G401 (cell line): Measurements from ENCODE around the gene CSNK1D. TPM values are rescaled to one million over a fixed set of nuclear protein-coding genes. Genes with fewer than 3 reads are reported as not detected.

Source experiments
- DNase-seq: peaks from one replicate; pipeline ENCODE4 v3.0.0-alpha.2; 2015; ENCODE audit warnings: low spot score
- in situ Hi-C: cut with HindIII; loops from 2 replicates; pipeline ENCODE4 v1.10.0; 2016; ENCODE audit warnings: low sequenced_read_pairs, mixed read lengths
- total RNA-seq: library from RNA; depleted of rRNA; stranded (reverse); fragments of >200 nt; shearing (Covaris generic); gene quantifications from 2 replicates; pipeline ENCODE4 v1.2.3, GENCODE V29; 2014

CSNK1D gene
- total RNA-seq, 1 experiment from 2014 or later = 87.7 TPM

- no peak for DNase-seq
- in situ Hi-C loops = no loop called here
Observed at GRCh38 chr17:82313195-82314011, 39.9 kb upstream of the CSNK1D start.

GRCh38 chr17:82311971-82312370 is 38.5 kb upstream of the CSNK1D start:
- in situ Hi-C loops = no loop called here
- DNase-seq = no peak

GRCh38 chr17:82310877-82311276 is 37.4 kb upstream of the CSNK1D start:
- in situ Hi-C loops = no loop called here
- DNase-seq = no peak

- DNase-seq = no peak
- in situ Hi-C loops = no loop called here
Observed at GRCh38 chr17:82309656-82310570, 36.4 kb upstream of the CSNK1D start.

GRCh38 chr17:82305727-82306300 is 32.3 kb upstream of the CSNK1D start:
- DNase-seq = no peak
- in situ Hi-C loops = no loop called here

GRCh38 chr17:82304826-82305726 is 31.6 kb upstream of the CSNK1D start:
- in situ Hi-C loops = no loop called here
- no peak for DNase-seq

GRCh38 chr17:82303944-82304808 is 30.7 kb upstream of the CSNK1D start:
- no peak for DNase-seq
- in situ Hi-C loops = no loop called here

GRCh38 chr17:82302991-82303943 is 29.8 kb upstream of the CSNK1D start:
- no peak for DNase-seq
- in situ Hi-C loops = no loop called here

GRCh38 chr17:82302568-82302963 is 29.1 kb upstream of the CSNK1D start:
- in situ Hi-C loops = no loop called here
- no peak for DNase-seq

- in situ Hi-C loops = no loop called here
- no peak for DNase-seq
Observed at GRCh38 chr17:82301916-82302567, 28.5 kb upstream of the CSNK1D start.

GRCh38 chr17:82301300-82301915 is 27.9 kb upstream of the CSNK1D start:
- DNase-seq = no peak
- in situ Hi-C loops = no loop called here

- peak; percentile 29 for DNase-seq
- in situ Hi-C loops = no loop called here
Observed at GRCh38 chr17:82300707-82301270, 27.3 kb upstream of the CSNK1D start.

GRCh38 chr17:82300228-82300627 is 26.7 kb upstream of the CSNK1D start:
- DNase-seq = no peak
- in situ Hi-C loops = no loop called here

GRCh38 chr17:82299452-82299851 is 26.0 kb upstream of the CSNK1D start:
- DNase-seq = no peak
- in situ Hi-C loops = loop anchor here (10.0 kb wide), 1 partner anchor 45 kb away; no protein-coding TSS in a partner anchor

- in situ Hi-C loops = loop anchor here (10.0 kb wide), 1 partner anchor 46 kb away; no protein-coding TSS in a partner anchor
Observed at GRCh38 chr17:82298538-82299421, 25.3 kb upstream of the CSNK1D start.

More at GRCh38 chr17:82298538-82299421, 25.3 kb upstream of the CSNK1D start:
- no peak for DNase-seq
